Measurements from ENCODE around the gene TMOD1. TPM values are rescaled to one million over a fixed set of nuclear protein-coding genes. Genes with fewer than 3 reads are reported as not detected.
"Not testable (repeated sequence)": the region's sequence is repeated elsewhere in the genome, so short reads cannot be mapped to it uniquely, and the experiment has no call there.

Gene TMOD1
- total RNA-seq, 1 donor from 2014 or later, result 5.8 TPM

GRCh38 chr9:97497558-97498375 is 3.7 kb upstream of the TMOD1 start:
- not testable (repeated sequence) for DNase-seq (ENCODE audit: low spot score)

GRCh38 chr9:97498846-97499245 is 2.6 kb upstream of the TMOD1 start:
- DNase-seq (ENCODE audit: low spot score), result not testable (repeated sequence)

GRCh38 chr9:97500263-97500662 is 1.2 kb upstream of the TMOD1 start:
- DNase-seq (ENCODE audit: low spot score), result no peak

- no peak for DNase-seq (ENCODE audit: low spot score)
Measured at GRCh38 chr9:97500765-97501176, 695 bp upstream of the TMOD1 start.

- DNase-seq (ENCODE audit: low spot score), result no peak
Measured at GRCh38 chr9:97501972-97502221, 431 bp downstream of the TMOD1 start.

GRCh38 chr9:97502222-97502983 is 937 bp downstream of the TMOD1 start:
- no peak for DNase-seq (ENCODE audit: low spot score)

GRCh38 chr9:97502984-97503861 is 1.8 kb downstream of the TMOD1 start:
- DNase-seq (ENCODE audit: low spot score), result no peak

GRCh38 chr9:97503862-97504210 is 2.4 kb downstream of the TMOD1 start:
- DNase-seq (ENCODE audit: low spot score), result no peak

- DNase-seq (ENCODE audit: low spot score), result no peak
Measured at GRCh38 chr9:97504381-97505216, 3.1 kb downstream of the TMOD1 start.

- no peak for DNase-seq (ENCODE audit: low spot score)
Measured at GRCh38 chr9:97505845-97506244, 4.4 kb downstream of the TMOD1 start.

- no peak for DNase-seq (ENCODE audit: low spot score)
Measured at GRCh38 chr9:97506306-97506705, 4.8 kb downstream of the TMOD1 start.

- DNase-seq (ENCODE audit: low spot score), result no peak
Measured at GRCh38 chr9:97506787-97507186, 5.3 kb downstream of the TMOD1 start.

GRCh38 chr9:97507428-97507984 is 6.0 kb downstream of the TMOD1 start:
- no peak for DNase-seq (ENCODE audit: low spot score)

GRCh38 chr9:97508852-97509251 is 7.4 kb downstream of the TMOD1 start:
- DNase-seq (ENCODE audit: low spot score), result no peak

- peak; percentile 55 for DNase-seq (ENCODE audit: low spot score)
Measured at GRCh38 chr9:97510797-97511654, 9.6 kb downstream of the TMOD1 start.

GRCh38 chr9:97511655-97512427 is 10.4 kb downstream of the TMOD1 start:
- no peak for DNase-seq (ENCODE audit: low spot score)

- DNase-seq (ENCODE audit: low spot score), result no peak
Measured at GRCh38 chr9:97512966-97513560, 11.6 kb downstream of the TMOD1 start.

- peak; percentile 71 for DNase-seq (ENCODE audit: low spot score)
Measured at GRCh38 chr9:97514531-97514930, 13.1 kb downstream of the TMOD1 start.

Data from mesenteric fat pad (tissue), 1 donor.